Lung (tissue), 12 donors: ENCODE measurements around the gene ENKUR. TPM values are rescaled to one million over a fixed set of nuclear protein-coding genes. Genes with fewer than 3 reads are reported as not detected.

Experiments used
- ATAC-seq: fragments of 200-7000 bp; cut with Tn5 transposase; one replicate; pipeline ENCODE4 v1.9.1; 2020; ENCODE audit warnings: moderate number of reproducible peaks; ENCODE audit not compliant: insufficient read depth, low FRiP score
- DNase-seq, 3 donors: peaks; one replicate each; pipeline ENCODE4 v3.0.0-alpha.2; 2013 to 2017
- H3K27ac ChIP-seq, 2 donors: one replicate each; pipeline ENCODE4 v1.5.1; 2013; ENCODE audit warnings: mild to moderate bottlenecking in 2 of 2, moderate library complexity in 2 of 2, control low read depth in 1 of 2, inconsistent platforms in 1 of 2, low read depth in 1 of 2, low read length in 1 of 2
- H3K27me3 ChIP-seq, 3 donors: one replicate each; pipeline ENCODE4 v1.5.1; 2013; ENCODE audit warnings: low read length in 2 of 3; ENCODE audit not compliant: control insufficient read depth in 3 of 3, insufficient read depth in 3 of 3
- H3K36me3 ChIP-seq, 4 donors: one replicate each; pipeline ENCODE4 v1.5.1; 2013; ENCODE audit warnings: low read length in 4 of 4, mild to moderate bottlenecking in 1 of 4, moderate library complexity in 1 of 4; ENCODE audit not compliant: control insufficient read depth in 4 of 4, insufficient read depth in 4 of 4
- H3K4me1 ChIP-seq, 5 donors: one replicate each; pipeline ENCODE4 v1.5.1; 2013; ENCODE audit warnings: low read length in 5 of 5, mild to moderate bottlenecking in 2 of 5, moderate library complexity in 1 of 5; ENCODE audit not compliant: control insufficient read depth in 5 of 5, insufficient read depth in 5 of 5
- H3K4me3 ChIP-seq: one replicate; pipeline ENCODE4 v1.5.1; 2013; ENCODE audit warnings: mild to moderate bottlenecking, control low read depth, moderate library complexity
- H3K9ac ChIP-seq, 2 donors: one replicate each; pipeline ENCODE4 v1.5.1; 2013; ENCODE audit warnings: low read length in 2 of 2, control low read depth in 1 of 2; ENCODE audit not compliant: insufficient read depth in 1 of 2
- H3K9me3 ChIP-seq, 4 donors: one replicate each; pipeline ENCODE4 v1.5.1; 2013; ENCODE audit warnings: low read length in 3 of 4, mild to moderate bottlenecking in 1 of 4, moderate library complexity in 1 of 4; ENCODE audit not compliant: control insufficient read depth in 4 of 4, insufficient read depth in 3 of 4
- WGBS, 2 donors: extraction: QIAGEN DNeasy Blood & Tissue Kit; methylation state at CpG; one replicate each; pipeline ENCODE4 v1.1.7; 2013; 5-methylcytosine and 5-hydroxymethylcytosine counted together
- polyA plus RNA-seq, 2 donors: library from polyadenylated mRNA; stranded (reverse); fragments of 200-250 nt; gene quantifications; one replicate each; pipeline ENCODE4 v1.2.1, GENCODE V29; 2013
- total RNA-seq, 2 donors: library from RNA; depleted of rRNA in 1 of 2; stranded (reverse); fragments of >200 nt in 1 of 2; gene quantifications; one replicate each; pipeline ENCODE4 v1.2.1, GENCODE V29; 2014 to 2021
- TF ChIP-seq, protein P1 (sequence below): IDR thresholded peaks from 2 replicates; pipeline ENCODE4 v1.5.1; 2012; ENCODE audit warnings: mild to moderate bottlenecking; ENCODE audit errors: control extremely low read depth, extremely low read depth
- donor health status: control.
- donor health status: control.
- donor health status: Bipolar disorder and iron deficiency.
- donor health status: healthy.
- donor health status: DM: yes; HTN: yes; CAD: no.

Gene ENKUR
- total and polyA plus RNA-seq, 4 donors, result 9.9 to 17.8 (median 12.8) TPM

DNA sequence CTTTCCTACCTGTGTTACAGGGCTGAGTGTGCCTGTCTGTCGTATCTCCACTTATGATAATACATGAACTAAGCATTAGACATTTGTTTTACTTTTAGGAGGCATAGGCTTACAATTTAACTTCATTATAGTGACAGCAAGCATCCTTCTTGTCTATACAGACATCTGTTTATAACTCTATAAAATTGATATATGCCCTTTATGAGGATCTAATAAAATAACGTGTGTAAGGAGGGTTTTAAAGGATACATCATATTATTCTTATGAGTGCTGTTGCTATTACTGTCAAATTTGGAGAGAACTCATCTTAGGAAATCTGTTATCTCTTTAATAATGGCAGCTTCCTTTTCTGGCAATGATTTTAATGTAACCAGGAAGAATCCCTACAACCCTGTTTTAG, 22.4 kb upstream of the ENKUR start:
- TF ChIP-seq, protein P1, sequence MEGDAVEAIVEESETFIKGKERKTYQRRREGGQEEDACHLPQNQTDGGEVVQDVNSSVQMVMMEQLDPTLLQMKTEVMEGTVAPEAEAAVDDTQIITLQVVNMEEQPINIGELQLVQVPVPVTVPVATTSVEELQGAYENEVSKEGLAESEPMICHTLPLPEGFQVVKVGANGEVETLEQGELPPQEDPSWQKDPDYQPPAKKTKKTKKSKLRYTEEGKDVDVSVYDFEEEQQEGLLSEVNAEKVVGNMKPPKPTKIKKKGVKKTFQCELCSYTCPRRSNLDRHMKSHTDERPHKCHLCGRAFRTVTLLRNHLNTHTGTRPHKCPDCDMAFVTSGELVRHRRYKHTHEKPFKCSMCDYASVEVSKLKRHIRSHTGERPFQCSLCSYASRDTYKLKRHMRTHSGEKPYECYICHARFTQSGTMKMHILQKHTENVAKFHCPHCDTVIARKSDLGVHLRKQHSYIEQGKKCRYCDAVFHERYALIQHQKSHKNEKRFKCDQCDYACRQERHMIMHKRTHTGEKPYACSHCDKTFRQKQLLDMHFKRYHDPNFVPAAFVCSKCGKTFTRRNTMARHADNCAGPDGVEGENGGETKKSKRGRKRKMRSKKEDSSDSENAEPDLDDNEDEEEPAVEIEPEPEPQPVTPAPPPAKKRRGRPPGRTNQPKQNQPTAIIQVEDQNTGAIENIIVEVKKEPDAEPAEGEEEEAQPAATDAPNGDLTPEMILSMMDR, result no peak
- H3K4me1 ChIP-seq, result no peaks in the 10 kb centered on the region
- H3K9me3 ChIP-seq, result no peaks in the 10 kb centered on the region
- no peaks in the 10 kb centered on the region for H3K36me3 ChIP-seq
- ATAC-seq (no peak), DNase-seq (no peak)
- no peak overlapping the region for H3K9ac ChIP-seq
- 55 to 77% methylated on average over 2 of the region's 2 CpGs for WGBS, 2 donors
- no peak overlapping the region for H3K4me3 ChIP-seq
- no peaks in the 10 kb centered on the region for H3K27me3 ChIP-seq
- no peak overlapping the region for H3K27ac ChIP-seq

DNA sequence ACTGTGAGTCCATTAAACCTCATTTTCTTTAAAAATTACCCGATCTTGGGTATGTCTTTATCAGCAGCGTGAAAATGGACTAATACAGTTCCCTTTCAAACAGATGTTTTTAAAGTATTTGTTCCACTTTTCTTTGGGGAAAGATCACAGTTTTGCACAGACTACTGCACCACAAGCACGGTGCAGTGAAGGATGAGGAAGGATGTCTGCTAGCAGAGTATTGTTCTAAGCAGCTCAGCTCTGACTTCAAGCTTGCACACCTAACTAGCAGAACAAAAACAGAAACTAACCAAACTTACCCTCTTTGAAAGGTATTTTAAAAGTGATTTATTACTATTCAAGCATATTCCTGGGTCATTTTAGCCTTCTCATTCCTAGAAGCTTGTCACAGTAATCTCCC, 20.4 kb upstream of the ENKUR start:
- TF ChIP-seq, protein P1, result no peak
- DNase-seq (no peak), ATAC-seq (no peak)
- Histone ChIP-seq H3K27ac (no peak overlapping the region), H3K4me3 (no peak overlapping the region), H3K9ac (no peak overlapping the region), H3K36me3 (no peaks in the 10 kb centered on the region), H3K4me1 (no peaks in the 10 kb centered on the region), H3K27me3 (no peaks in the 10 kb centered on the region), H3K9me3 (no peaks in the 10 kb centered on the region)
- whole genome bisulfite sequencing, 2 donors, result 19 to 44% methylated on average over 3 of the region's 3 CpGs

DNA sequence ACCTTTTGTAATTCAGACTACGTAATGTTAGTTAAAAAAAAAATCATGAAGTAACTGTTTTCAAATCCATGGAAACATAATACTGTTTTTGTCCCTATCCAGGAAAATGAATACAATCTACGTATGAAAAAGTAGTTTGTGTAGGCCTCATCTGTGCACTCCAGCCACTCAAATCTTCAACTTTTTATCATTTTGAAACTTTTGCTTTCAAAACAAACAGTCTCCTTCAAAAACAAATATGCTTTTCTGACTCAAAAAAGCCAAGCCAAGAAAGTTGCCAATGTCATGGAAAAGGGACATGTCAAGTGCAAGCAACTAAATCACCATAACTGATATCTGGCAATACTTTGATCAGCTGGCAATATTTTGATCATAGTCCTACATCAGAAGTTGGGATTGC, 13.6 kb upstream of the ENKUR start:
- H3K9ac ChIP-seq, result no peak overlapping the region
- H3K4me1 ChIP-seq, result no peaks in the 10 kb centered on the region
- no peak for DNase-seq
- TF ChIP-seq, protein P1, result no peak
- no peak for ATAC-seq
- H3K9me3 ChIP-seq, result no peaks in the 10 kb centered on the region
- no peak overlapping the region for H3K4me3 ChIP-seq
- H3K27me3 ChIP-seq, result no peaks in the 10 kb centered on the region
- H3K36me3 ChIP-seq, result no peaks in the 10 kb centered on the region
- H3K27ac ChIP-seq, result no peak overlapping the region
- WGBS, 2 donors, result 90 to 98% methylated on average over 2 of the region's 2 CpGs

DNA sequence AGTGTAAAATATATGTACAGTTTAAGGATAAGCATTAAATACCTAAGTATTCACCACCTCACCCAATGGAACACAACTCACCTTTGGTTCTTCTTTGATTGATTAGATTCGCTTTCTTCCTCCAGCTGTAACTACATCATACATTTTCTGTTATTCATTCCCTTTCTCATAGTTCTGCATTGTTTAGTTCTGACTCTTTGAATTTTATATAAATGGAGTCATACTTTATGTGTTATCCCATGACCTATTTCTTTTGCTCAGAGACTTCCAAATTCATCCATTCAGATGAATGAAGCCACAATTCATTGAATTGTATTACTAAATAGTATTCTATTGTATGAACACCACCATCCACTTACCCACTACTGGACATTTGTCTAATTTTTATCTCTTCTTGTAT, 12.8 kb upstream of the ENKUR start:
- Histone ChIP-seq H3K4me3 (no peak overlapping the region), H3K27me3 (no peaks in the 10 kb centered on the region), H3K9me3 (no peaks in the 10 kb centered on the region), H3K36me3 (no peaks in the 10 kb centered on the region), H3K9ac (no peak overlapping the region), H3K27ac (no peak overlapping the region), H3K4me1 (peaks cover 0 to 4% (median 0%) of the 10 kb centered on the region in 5 donors)
- TF ChIP-seq, protein P1, result no peak
- no peak for DNase-seq
- WGBS, 2 donors, result 83 to 98% methylated on average over 1 of the region's 1 CpG
- no peak for ATAC-seq
